ENCODE measurements around the gene SPAG8. TPM values are rescaled to one million over a fixed set of nuclear protein-coding genes. Genes with fewer than 3 reads are reported as not detected.

Gene SPAG8
- total RNA-seq, 1 donor from 2014 or later = 3.2 TPM

DNA sequence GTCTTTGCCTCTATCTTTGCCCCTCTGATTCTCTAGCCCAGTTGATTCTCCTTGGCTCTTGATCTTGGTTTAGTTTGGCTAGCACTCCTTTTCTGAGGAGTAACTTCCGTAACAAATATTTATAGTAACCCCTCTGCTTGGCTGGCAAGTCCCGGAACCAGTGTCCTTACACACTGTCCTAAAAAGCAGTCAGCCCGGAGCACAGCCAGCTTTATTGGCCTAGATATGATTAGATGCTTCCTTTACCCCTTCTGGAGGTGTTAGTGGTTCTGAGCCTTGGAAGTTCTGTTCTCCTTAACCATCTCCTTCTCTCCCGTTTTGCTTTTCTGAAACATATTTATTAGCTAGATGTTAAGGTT, 41.0 kb downstream of the SPAG8 start:
- Mint-ChIP-seq H3K36me3 (ENCODE audit: insufficient read depth) (no peaks in the 10 kb centered on the region), H3K27ac (no peak overlapping the region)

DNA sequence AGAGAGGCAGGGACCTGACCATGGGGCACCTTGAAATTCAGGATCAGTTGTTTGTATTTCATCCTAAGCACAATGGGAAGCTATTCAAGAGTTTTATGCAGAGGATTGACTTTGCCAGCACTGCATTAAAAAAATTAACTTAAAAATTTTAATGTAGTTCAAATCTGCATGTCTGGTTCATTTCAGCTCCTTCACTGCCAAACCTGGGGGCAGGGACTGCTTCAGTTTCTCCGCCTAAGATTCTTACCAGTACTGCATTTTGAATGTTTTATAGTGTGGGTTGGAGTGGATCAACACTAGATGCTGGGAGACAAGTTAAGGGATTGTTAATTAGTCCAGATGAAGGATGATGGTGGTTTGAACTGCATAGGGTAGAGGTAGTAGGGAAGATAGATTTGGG, 42.3 kb downstream of the SPAG8 start:
- no peak overlapping the region for H3K4me3 Mint-ChIP-seq (ENCODE audit: low read depth)
- H3K27ac Mint-ChIP-seq = no peak overlapping the region
- H3K9me3 Mint-ChIP-seq (ENCODE audit: low read depth) = no peaks in the 10 kb centered on the region

More for the DNA sequence above, 41.0 kb downstream of the SPAG8 start:
- TF ChIP-seq, protein P1, sequence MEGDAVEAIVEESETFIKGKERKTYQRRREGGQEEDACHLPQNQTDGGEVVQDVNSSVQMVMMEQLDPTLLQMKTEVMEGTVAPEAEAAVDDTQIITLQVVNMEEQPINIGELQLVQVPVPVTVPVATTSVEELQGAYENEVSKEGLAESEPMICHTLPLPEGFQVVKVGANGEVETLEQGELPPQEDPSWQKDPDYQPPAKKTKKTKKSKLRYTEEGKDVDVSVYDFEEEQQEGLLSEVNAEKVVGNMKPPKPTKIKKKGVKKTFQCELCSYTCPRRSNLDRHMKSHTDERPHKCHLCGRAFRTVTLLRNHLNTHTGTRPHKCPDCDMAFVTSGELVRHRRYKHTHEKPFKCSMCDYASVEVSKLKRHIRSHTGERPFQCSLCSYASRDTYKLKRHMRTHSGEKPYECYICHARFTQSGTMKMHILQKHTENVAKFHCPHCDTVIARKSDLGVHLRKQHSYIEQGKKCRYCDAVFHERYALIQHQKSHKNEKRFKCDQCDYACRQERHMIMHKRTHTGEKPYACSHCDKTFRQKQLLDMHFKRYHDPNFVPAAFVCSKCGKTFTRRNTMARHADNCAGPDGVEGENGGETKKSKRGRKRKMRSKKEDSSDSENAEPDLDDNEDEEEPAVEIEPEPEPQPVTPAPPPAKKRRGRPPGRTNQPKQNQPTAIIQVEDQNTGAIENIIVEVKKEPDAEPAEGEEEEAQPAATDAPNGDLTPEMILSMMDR (IDR thresholded peaks at IDR 0.05; ENCODE audit: unreplicated experiment) = no peak
- Mint-ChIP-seq H3K4me3 (ENCODE audit: low read depth) (no peak overlapping the region), H3K9me3 (ENCODE audit: low read depth) (no peaks in the 10 kb centered on the region), H3K27me3 (no peaks in the 10 kb centered on the region), H3K4me1 (ENCODE audit: low read depth) (peaks cover 3% of the 10 kb centered on the region)
- DNase-seq (ENCODE audit: low spot score, unreplicated experiment) = no peak

DNA sequence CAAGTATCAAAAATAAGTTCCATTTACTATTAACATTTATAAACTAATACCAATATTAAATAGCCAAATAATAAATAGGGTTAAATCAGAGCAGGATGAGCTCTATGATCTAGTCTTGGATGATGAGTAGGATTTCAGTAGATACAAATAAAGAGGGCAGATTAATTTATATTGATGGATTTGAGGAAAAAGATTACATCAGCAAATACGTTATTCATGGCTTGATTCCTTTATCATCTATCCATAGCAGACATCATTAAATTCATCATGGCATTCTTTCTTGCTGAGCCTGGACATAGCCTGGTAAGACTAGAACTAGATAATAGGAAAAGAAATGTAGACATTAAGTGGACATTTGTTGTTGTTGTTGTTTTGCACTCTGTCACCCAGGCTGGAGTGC, 44.6 kb downstream of the SPAG8 start:
- Mint-ChIP-seq H3K9me3 (ENCODE audit: low read depth) (no peaks in the 10 kb centered on the region), H3K36me3 (ENCODE audit: insufficient read depth) (no peaks in the 10 kb centered on the region), H3K4me3 (ENCODE audit: low read depth) (no peak overlapping the region), H3K4me1 (ENCODE audit: low read depth) (no peaks in the 10 kb centered on the region), H3K27me3 (no peaks in the 10 kb centered on the region), H3K27ac (no peak overlapping the region)
- DNase-seq (ENCODE audit: low spot score, unreplicated experiment) = no peak
- TF ChIP-seq, protein P1 (IDR thresholded peaks at IDR 0.05; ENCODE audit: unreplicated experiment) = no peak

More for the DNA sequence above, 42.3 kb downstream of the SPAG8 start:
- Mint-ChIP-seq H3K36me3 (ENCODE audit: insufficient read depth) (no peaks in the 10 kb centered on the region), H3K4me1 (ENCODE audit: low read depth) (no peaks in the 10 kb centered on the region), H3K27me3 (no peaks in the 10 kb centered on the region)
- DNase-seq (ENCODE audit: low spot score, unreplicated experiment) = no peak
- TF ChIP-seq, protein P1 (IDR thresholded peaks at IDR 0.05; ENCODE audit: unreplicated experiment) = no peak

DNA sequence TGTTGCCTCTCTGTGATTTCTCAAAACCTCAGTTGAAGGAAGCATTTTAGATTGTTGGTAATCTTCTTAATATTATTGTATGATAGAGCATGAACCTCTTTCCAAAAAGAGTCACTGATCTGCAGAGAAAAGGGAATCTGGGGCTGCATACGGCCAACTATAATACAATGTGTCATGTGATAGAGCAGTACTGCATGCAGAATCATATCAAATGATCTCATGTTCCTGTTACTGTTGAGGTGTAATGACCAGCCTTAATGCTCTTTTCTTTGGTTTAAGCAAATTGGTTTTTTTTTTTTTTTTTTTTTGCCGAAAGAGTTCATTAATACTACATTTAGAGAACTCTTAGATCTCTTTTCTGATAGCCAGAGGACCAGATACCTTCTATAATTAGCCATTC, 45.1 kb downstream of the SPAG8 start:
- H3K27me3 Mint-ChIP-seq = no peaks in the 10 kb centered on the region
- no peaks in the 10 kb centered on the region for H3K9me3 Mint-ChIP-seq (ENCODE audit: low read depth)
- no peak for DNase-seq (ENCODE audit: low spot score, unreplicated experiment)
- no peaks in the 10 kb centered on the region for H3K4me1 Mint-ChIP-seq (ENCODE audit: low read depth)
- H3K4me3 Mint-ChIP-seq (ENCODE audit: low read depth) = no peak overlapping the region
- H3K36me3 Mint-ChIP-seq (ENCODE audit: insufficient read depth) = no peaks in the 10 kb centered on the region
- TF ChIP-seq, protein P1 (IDR thresholded peaks at IDR 0.05; ENCODE audit: unreplicated experiment) = no peak
- H3K27ac Mint-ChIP-seq = no peak overlapping the region

DNA sequence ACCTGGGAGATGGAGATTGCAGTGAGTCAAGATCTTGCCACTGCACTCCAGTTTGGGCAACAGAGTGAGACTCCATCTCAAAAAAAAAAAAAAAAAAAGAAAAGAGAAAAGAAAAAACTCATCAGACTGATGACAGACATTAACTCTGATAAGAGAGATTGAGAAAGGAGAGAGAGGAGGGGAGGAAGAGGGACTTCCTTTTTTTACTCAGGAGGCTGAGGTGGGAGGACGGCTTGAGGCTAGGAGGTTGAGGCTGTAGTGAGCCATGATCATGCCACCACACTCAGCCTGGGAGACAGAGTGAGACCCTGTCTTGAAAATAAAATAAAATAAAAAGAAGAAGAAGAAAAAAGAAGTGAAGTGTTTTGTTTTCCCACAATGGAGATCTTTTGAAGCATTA, 48.3 kb downstream of the SPAG8 start:
- no peak for DNase-seq (ENCODE audit: low spot score, unreplicated experiment)

More for the DNA sequence above, 48.3 kb downstream of the SPAG8 start:
- Mint-ChIP-seq H3K4me1 (ENCODE audit: low read depth) (peaks cover 16% of the 10 kb centered on the region), H3K27me3 (no peaks in the 10 kb centered on the region), H3K36me3 (ENCODE audit: insufficient read depth) (peaks cover 1% of the 10 kb centered on the region), H3K4me3 (ENCODE audit: low read depth) (no peak overlapping the region), H3K27ac (no peak overlapping the region), H3K9me3 (ENCODE audit: low read depth) (no peaks in the 10 kb centered on the region)
- TF ChIP-seq, protein P1 (IDR thresholded peaks at IDR 0.05; ENCODE audit: unreplicated experiment) = no peak
